Activated CD4-positive, alpha-beta T cell treated with anti-CD3 and anti-CD28 coated beads, Interleukin-2, amount 10 ng/mL, durations not matched to agents 24 days and 14 days (primary cell): ENCODE results near the gene HLA-DPA1. TPM values are rescaled to one million over a fixed set of nuclear protein-coding genes. Genes with fewer than 3 reads are reported as not detected.

Source experiments
- DNase-seq: peaks from one replicate; pipeline ENCODE4 v3.0.0; 2022
- H3K27ac Mint-ChIP-seq: one replicate; pipeline ENCODE4 v1.8.0; 2022; ENCODE audit warnings: mild to moderate bottlenecking, mixed read lengths
- H3K27me3 Mint-ChIP-seq: one replicate; pipeline ENCODE4 v1.8.0; 2022; ENCODE audit warnings: mixed read lengths
- H3K36me3 Mint-ChIP-seq: one replicate; pipeline ENCODE4 v1.8.0; 2022; ENCODE audit warnings: low read depth, mild to moderate bottlenecking, mixed read lengths
- H3K4me1 Mint-ChIP-seq: one replicate; pipeline ENCODE4 v1.8.0; 2021; ENCODE audit warnings: mixed read lengths
- H3K4me3 Mint-ChIP-seq: one replicate; pipeline ENCODE4 v1.8.0; 2022; ENCODE audit warnings: mild to moderate bottlenecking, moderate library complexity, mixed read lengths
- H3K9me3 Mint-ChIP-seq: one replicate; pipeline ENCODE4 v1.8.0; 2021; ENCODE audit warnings: mixed read lengths
- intact Hi-C: fragments of 100-400 bp; cut with micrococcal nuclease; formaldehyde crosslinking; loops from one replicate; pipeline ENCODE4 v1.15.1; 2023
- total RNA-seq: library from RNA; stranded (reverse); gene quantifications from 2 replicates; pipeline ENCODE4 v1.2.3, GENCODE V29; 2022

The HLA-DPA1 gene
- total RNA-seq, 1 donor from 2014 or later = 38.5 TPM

GRCh38 chr6:33030245-33030644, 43.2 kb downstream of the HLA-DPA1 start:
- H3K4me3 Mint-ChIP-seq = no peak overlapping the region
- no peak for DNase-seq
- no peak overlapping the region for H3K27ac Mint-ChIP-seq
- H3K4me1 Mint-ChIP-seq = peaks cover 19% of the 10 kb centered on the region
- peaks cover 50% of the 10 kb centered on the region for H3K27me3 Mint-ChIP-seq
- H3K36me3 Mint-ChIP-seq = no peaks in the 10 kb centered on the region
- intact Hi-C loops = no loop called here
- no peaks in the 10 kb centered on the region for H3K9me3 Mint-ChIP-seq

DNA sequence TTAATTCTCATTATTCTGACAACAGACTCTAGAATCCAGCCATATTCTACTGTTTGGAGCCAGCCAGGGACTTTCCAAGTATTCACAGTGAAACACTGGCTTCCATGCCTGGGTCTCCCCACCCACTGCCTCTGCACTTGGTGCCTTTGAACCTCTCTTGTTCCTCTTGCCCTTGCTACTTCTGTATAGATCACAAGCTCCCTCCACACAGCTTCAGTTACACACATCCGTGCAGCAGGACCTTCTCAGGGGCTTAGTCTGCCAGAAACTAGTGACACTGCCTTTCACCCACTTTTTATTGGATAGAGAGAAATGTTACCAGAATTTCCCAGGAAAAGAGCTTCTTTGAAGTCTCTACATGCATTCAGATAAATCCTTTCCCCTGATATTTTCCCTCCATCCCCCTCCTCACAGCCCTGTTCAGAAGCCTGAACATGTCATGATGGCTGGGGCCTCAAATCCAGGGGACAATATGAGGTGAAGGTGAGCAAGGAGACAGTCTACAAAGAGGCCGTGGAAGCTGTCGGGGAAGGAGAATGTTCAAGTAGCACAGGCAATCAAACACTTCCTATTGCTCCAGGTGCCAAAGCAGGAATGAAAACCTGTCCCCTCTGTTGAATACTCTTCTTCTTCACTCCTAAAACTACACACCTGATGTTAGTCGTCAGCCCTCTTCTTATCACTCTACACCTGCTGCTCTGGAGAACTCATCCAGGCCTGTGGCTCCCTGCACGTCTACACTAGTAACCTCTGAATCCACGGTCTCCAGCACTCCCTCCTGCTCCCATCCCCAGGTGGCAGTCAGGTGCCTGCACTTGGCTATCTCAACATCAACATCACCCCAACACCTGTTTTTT, 43.9 kb downstream of the HLA-DPA1 start:
- H3K4me3 Mint-ChIP-seq = peak overlapping the region; percentile 4
- H3K27ac Mint-ChIP-seq = peak overlapping the region; percentile 46
- no peaks in the 10 kb centered on the region for H3K36me3 Mint-ChIP-seq
- peak; percentile 77 for DNase-seq
- intact Hi-C loops = no loop called here
- H3K9me3 Mint-ChIP-seq = no peaks in the 10 kb centered on the region
- H3K4me1 Mint-ChIP-seq = peaks cover 19% of the 10 kb centered on the region
- H3K27me3 Mint-ChIP-seq = peaks cover 46% of the 10 kb centered on the region

GRCh38 chr6:33028220-33028849, 45.1 kb downstream of the HLA-DPA1 start:
- Mint-ChIP-seq H3K36me3 (no peaks in the 10 kb centered on the region), H3K9me3 (no peaks in the 10 kb centered on the region), H3K27me3 (peaks cover 38% of the 10 kb centered on the region), H3K4me1 (peaks cover 19% of the 10 kb centered on the region), H3K4me3 (no peak overlapping the region), H3K27ac (peak overlapping the region; percentile 8)
- DNase-seq = no peak
- intact Hi-C loops = no loop called here

DNA sequence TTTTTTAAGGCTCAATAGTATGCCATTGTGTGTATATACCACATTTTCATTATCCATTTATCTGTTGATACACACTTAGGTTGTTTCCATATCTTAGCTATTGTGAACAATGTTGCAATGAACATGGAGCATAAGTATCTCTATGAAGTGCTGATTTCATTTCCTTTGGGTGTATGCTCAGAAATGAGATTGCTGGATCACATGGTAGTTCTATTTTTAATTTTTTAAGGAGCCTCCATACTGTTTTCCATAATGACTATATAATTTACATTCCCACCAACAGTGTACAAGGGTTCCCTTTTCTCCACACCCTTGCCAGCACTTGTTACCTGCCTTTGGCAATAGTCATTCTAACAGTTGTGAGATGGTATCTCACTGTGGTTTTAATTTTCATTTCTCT, 48.9 kb downstream of the HLA-DPA1 start:
- peaks cover 13% of the 10 kb centered on the region for H3K27me3 Mint-ChIP-seq
- peak; percentile 42 for DNase-seq
- H3K4me1 Mint-ChIP-seq = peaks cover 24% of the 10 kb centered on the region
- no peaks in the 10 kb centered on the region for H3K36me3 Mint-ChIP-seq
- no peaks in the 10 kb centered on the region for H3K9me3 Mint-ChIP-seq
- no peak overlapping the region for H3K4me3 Mint-ChIP-seq
- H3K27ac Mint-ChIP-seq = no peak overlapping the region
- intact Hi-C loops = no loop called here

- Mint-ChIP-seq H3K9me3 (no peaks in the 10 kb centered on the region), H3K27ac (no peak overlapping the region), H3K4me1 (peaks cover 26% of the 10 kb centered on the region), H3K4me3 (no peak overlapping the region), H3K36me3 (no peaks in the 10 kb centered on the region), H3K27me3 (peaks cover 11% of the 10 kb centered on the region)
- intact Hi-C loops = no loop called here
- DNase-seq = no peak
These were observed 49.9 kb downstream of the HLA-DPA1 start for GRCh38 chr6:33023536-33023935.

DNA sequence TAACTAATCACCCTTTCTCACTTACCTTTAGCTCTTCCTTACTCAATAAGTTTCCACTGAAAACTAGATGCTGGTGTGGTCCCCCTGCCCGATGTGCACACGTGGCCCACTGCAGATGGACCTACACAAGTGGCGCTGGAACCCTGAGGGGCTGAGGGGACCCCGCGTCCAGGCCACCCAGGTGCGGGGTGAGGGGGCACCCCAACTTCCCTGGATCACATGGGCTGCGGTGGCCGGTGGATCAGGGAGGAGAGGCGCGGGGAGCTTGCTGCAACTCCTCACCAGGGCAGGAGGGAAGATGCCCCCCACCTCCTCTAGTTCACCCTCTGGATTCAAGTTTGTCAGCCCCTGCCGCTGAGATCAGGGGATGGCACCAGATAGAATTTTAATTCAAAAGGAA, 51.5 kb downstream of the HLA-DPA1 start:
- Mint-ChIP-seq H3K4me1 (peaks cover 27% of the 10 kb centered on the region), H3K27ac (no peak overlapping the region), H3K4me3 (no peak overlapping the region), H3K9me3 (no peaks in the 10 kb centered on the region), H3K27me3 (peaks cover 7% of the 10 kb centered on the region), H3K36me3 (no peaks in the 10 kb centered on the region)
- DNase-seq = peak; percentile 41
- intact Hi-C loops = no loop called here

DNA sequence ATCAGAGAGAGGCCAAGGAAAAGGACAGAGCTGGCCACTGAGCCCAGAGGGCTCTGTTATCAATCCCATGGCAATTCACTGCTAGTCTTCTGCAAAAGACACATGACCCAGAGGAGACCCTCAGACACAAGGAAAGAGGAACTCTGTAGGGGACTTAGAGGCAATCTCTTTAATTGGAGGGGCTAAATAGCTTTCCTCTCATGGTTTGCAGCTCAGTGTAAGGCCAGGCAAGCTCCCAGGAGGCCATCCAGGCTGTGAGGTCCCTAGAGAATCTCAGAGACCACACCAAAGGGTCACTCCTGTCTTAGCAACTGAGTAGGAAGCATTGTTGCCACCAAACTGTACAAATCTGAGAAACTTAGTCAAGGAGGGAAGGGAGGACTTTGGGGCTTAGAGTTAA, 54.1 kb downstream of the HLA-DPA1 start:
- H3K36me3 Mint-ChIP-seq = no peaks in the 10 kb centered on the region
- H3K4me3 Mint-ChIP-seq = peak overlapping the region; percentile 73
- intact Hi-C loops = loop anchor here (2.0 to 5.0 kb wide), 2 partner anchors 55 to 557 kb away; partner anchors contain the start of gene HLA-DPB1
- H3K27ac Mint-ChIP-seq = peak overlapping the region; percentile 73
- peaks cover 29% of the 10 kb centered on the region for H3K4me1 Mint-ChIP-seq
- H3K27me3 Mint-ChIP-seq = peaks cover 2% of the 10 kb centered on the region
- H3K9me3 Mint-ChIP-seq = no peaks in the 10 kb centered on the region
- no peak for DNase-seq

DNA sequence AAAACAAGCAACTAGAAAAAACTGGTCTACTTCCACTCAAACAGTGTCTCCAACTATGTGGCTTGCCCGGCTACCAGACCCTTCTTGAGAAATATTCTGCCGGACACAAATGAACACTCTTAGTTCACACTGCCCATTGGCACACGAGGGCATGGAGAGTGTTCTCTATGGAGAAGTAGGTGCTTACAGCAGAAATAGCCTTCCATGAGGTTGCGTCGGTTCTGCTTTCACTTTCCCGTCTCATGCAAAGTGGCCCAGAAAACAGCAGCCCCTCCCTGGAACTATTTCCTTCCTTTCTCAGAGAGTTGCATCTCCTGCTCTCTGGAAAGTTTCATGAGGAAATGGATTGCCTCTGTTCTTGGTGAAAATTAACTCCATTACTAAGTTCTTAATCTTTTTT, 54.5 kb downstream of the HLA-DPA1 start:
- Mint-ChIP-seq H3K27ac (peak overlapping the region; percentile 73), H3K27me3 (peaks cover 2% of the 10 kb centered on the region), H3K36me3 (no peaks in the 10 kb centered on the region), H3K4me1 (peaks cover 29% of the 10 kb centered on the region), H3K9me3 (no peaks in the 10 kb centered on the region), H3K4me3 (peak overlapping the region; percentile 73)
- intact Hi-C loops = loop anchor here (2.0 to 5.0 kb wide), 2 partner anchors 56 to 557 kb away; partner anchors contain the start of gene HLA-DPB1
- peak; percentile 88 for DNase-seq

- no peak for DNase-seq
- Mint-ChIP-seq H3K27me3 (peaks cover 6% of the 10 kb centered on the region), H3K4me3 (peak overlapping the region; percentile 22), H3K4me1 (peaks cover 29% of the 10 kb centered on the region), H3K36me3 (no peaks in the 10 kb centered on the region), H3K9me3 (no peaks in the 10 kb centered on the region), H3K27ac (peak overlapping the region; percentile 31)
- intact Hi-C loops = loop anchor here (2.0 to 5.0 kb wide), 2 partner anchors 56 to 556 kb away; partner anchors contain the start of gene HLA-DPB1
These were observed 55.0 kb downstream of the HLA-DPA1 start for GRCh38 chr6:33018418-33018817.

- Mint-ChIP-seq H3K36me3 (no peaks in the 10 kb centered on the region), H3K4me3 (peak overlapping the region; percentile 22), H3K27ac (no peak overlapping the region), H3K27me3 (peaks cover 9% of the 10 kb centered on the region), H3K9me3 (no peaks in the 10 kb centered on the region), H3K4me1 (peaks cover 29% of the 10 kb centered on the region)
- DNase-seq = peak; percentile 51
- intact Hi-C loops = loop anchor here (2.0 to 5.0 kb wide), 2 partner anchors 57 to 556 kb away; partner anchors contain the start of gene HLA-DPB1
These were observed 55.6 kb downstream of the HLA-DPA1 start for GRCh38 chr6:33017694-33018353.

DNA sequence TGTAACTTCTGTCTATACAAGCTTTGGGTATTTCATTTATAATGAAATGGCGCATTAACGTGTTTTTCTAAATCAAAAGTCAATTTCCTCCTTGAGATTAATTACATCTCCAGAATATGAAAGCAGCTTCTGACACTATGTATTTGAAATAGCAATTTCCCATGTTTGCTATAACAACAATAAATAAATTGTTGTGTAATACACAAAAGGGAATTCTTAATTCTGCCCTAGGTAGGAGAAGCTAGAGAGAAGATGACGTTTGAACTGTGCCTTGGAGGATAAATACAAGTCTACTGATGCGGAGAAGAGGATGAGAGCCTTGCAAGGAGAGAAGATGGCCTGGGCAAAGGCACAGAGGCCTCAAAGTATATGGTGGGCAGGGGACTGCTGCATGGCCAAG, 56.4 kb downstream of the HLA-DPA1 start:
- no peak for DNase-seq
- H3K4me1 Mint-ChIP-seq = peaks cover 29% of the 10 kb centered on the region
- H3K36me3 Mint-ChIP-seq = no peaks in the 10 kb centered on the region
- peaks cover 11% of the 10 kb centered on the region for H3K27me3 Mint-ChIP-seq
- no peak overlapping the region for H3K27ac Mint-ChIP-seq
- H3K4me3 Mint-ChIP-seq = no peak overlapping the region
- no peaks in the 10 kb centered on the region for H3K9me3 Mint-ChIP-seq
- intact Hi-C loops = loop anchor here (5.0 kb wide), 1 partner anchor 555 kb away; no protein-coding TSS in a partner anchor

- Mint-ChIP-seq H3K4me3 (no peak overlapping the region), H3K27ac (no peak overlapping the region), H3K9me3 (no peaks in the 10 kb centered on the region), H3K4me1 (peaks cover 29% of the 10 kb centered on the region), H3K36me3 (no peaks in the 10 kb centered on the region), H3K27me3 (peaks cover 18% of the 10 kb centered on the region)
- peak; percentile 51 for DNase-seq
- intact Hi-C loops = loop anchor here (2.0 to 5.0 kb wide), 3 partner anchors 77 to 553 kb away; no protein-coding TSS in a partner anchor
These were observed 57.7 kb downstream of the HLA-DPA1 start for GRCh38 chr6:33015798-33016197.

DNA sequence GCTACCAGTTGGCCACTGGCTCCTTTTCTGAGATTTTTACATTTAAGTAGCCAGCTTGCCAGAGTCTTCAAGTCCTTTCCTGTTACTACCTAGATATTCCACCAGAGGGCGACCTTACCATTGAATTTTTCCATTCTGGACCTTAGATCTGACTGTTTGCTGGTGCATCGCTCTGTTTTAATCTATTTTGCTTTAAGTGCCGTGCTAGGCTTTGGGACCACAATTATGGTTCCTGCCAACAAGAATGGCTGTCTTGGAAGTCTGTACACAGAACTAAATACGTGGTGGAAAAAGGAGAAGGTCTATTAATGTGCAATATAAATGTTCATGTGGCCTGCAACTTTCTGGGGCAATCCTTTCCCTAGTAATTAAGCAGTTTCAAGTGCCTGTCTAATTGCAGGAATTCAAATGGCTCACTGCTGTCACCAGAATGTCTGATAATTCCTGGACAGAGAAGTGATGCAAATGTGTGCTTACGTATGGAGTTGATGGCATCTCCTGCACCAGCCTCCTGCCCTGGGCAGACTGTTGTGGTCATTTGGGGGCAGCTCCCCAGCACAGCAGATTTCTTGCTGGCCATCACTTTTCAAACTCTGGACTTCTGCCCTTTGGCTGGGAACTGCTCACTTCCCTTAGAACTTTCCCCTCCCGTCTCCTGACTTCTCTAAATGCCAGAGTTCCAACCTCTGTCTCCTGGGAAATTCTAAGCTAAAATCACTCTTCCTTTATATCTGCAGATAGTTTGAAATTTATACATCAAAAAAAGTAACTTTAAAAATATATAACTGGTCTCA, 58.4 kb downstream of the HLA-DPA1 start:
- no peak overlapping the region for H3K4me3 Mint-ChIP-seq
- peak; percentile 92 for DNase-seq
- H3K4me1 Mint-ChIP-seq = peaks cover 25% of the 10 kb centered on the region
- peaks cover 20% of the 10 kb centered on the region for H3K27me3 Mint-ChIP-seq
- H3K27ac Mint-ChIP-seq = no peak overlapping the region
- H3K36me3 Mint-ChIP-seq = no peaks in the 10 kb centered on the region
- intact Hi-C loops = loop anchor here (1.0 to 5.0 kb wide), 5 partner anchors 67 to 553 kb away; no protein-coding TSS in a partner anchor
- no peaks in the 10 kb centered on the region for H3K9me3 Mint-ChIP-seq
